Activated CD4-positive, CD25-positive, alpha-beta regulatory T cell treated with anti-CD3 and anti-CD28 coated beads, Interleukin-2, amount 50 U/mL, for 24 hours (primary cell): ENCODE data around the gene SRA1.

Experiments used
- ATAC-seq, 2 donors: fragments of 150-1000 bp; cut with Tn5 transposase; one replicate each; pipeline ENCODE4 v1.10.0; 2021; ENCODE audit warnings: mild to moderate bottlenecking in 1 of 2, moderate library complexity in 1 of 2

The SRA1 gene

GRCh38 chr5:140549237-140550144, 7.8 kb downstream of the SRA1 start:
- no peak for ATAC-seq

- ATAC-seq: no peak
These were observed 8.5 kb downstream of the SRA1 start for GRCh38 chr5:140548791-140549190.

- peak in 1 of 2 donors; percentile 1 for ATAC-seq
These were observed 9.0 kb downstream of the SRA1 start for GRCh38 chr5:140548300-140548688.

GRCh38 chr5:140547508-140548299, 9.6 kb downstream of the SRA1 start, which contains the start of gene EIF4EBP3:
Gene EIF4EBP3 (plus strand): TSS chr5:140547662. CDS start chr5:140547738, 76 bp downstream.
- peak; percentile 98 to 99 for ATAC-seq

GRCh38 chr5:140546851-140547507, 10.3 kb downstream of the SRA1 start:
- no peak for ATAC-seq

- no peak for ATAC-seq
These were observed 11.7 kb downstream of the SRA1 start for GRCh38 chr5:140545606-140546005.

- ATAC-seq: no peak
These were observed 12.3 kb downstream of the SRA1 start for GRCh38 chr5:140544986-140545385.

GRCh38 chr5:140542972-140543371, 14.3 kb downstream of the SRA1 start:
- ATAC-seq: no peak

GRCh38 chr5:140540227-140540626, 17.0 kb downstream of the SRA1 start:
- no peak for ATAC-seq

- ATAC-seq: no peak
These were observed 33.3 kb downstream of the SRA1 start for GRCh38 chr5:140524003-140524402.

- ATAC-seq: no peak
These were observed 44.1 kb downstream of the SRA1 start for GRCh38 chr5:140513124-140513523.

- ATAC-seq: no peak
These were observed 47.4 kb downstream of the SRA1 start for GRCh38 chr5:140509898-140510297.

- peak in 1 of 2 donors; percentile 75 for ATAC-seq
These were observed 54.4 kb downstream of the SRA1 start for GRCh38 chr5:140502834-140503233.
